KBM-7 (cell line): ENCODE measurements around the gene FHOD1.

Source experiments
- DNase-seq: peaks from one replicate; pipeline ENCODE4 v3.0.0-alpha.2; 2015
- in situ Hi-C: fragments of 300-500 bp; cut with MboI; formaldehyde crosslinking; loops from 2 replicates; pipeline ENCODE4 v1.14.3; 2020; ENCODE audit warnings: low sequenced_read_pairs, low pct_unique_long_range_greater_than_20kb, mixed read lengths

Gene FHOD1

GRCh38 chr16:67247192-67248072 is at the start of gene FHOD1:
Gene FHOD1 (minus strand): TSS chr16:67247481. CDS start chr16:67247410, 71 bp downstream.
- in situ Hi-C loops = no loop called here
- DNase-seq = peak; percentile 92

- DNase-seq = no peak
- in situ Hi-C loops = no loop called here
Measured at GRCh38 chr16:67296420-67296819, 49.1 kb upstream of the FHOD1 start.

DNA sequence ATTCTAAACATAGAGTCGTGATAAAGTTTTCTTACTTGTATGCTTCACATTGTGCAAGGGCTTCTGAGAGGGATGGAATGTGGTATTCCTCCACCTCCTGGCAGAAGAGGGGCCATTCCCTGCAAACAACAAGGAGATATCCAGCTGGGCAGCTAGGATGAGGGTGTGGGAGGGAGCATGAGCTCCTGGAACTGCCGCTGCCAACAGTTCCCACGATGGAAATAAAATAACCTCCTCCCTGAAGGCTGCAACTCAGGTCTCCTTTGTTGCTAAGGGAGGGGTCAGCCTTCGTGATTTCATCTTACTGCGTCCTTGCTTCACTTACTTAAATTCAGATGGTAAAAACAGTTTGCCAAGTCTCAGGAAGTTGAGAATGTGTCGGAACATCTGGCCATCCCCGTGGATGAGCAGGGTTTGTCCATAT is 47.7 kb upstream of the FHOD1 start:
- in situ Hi-C loops = no loop called here
- no peak for DNase-seq

GRCh38 chr16:67294171-67294757 is 47.0 kb upstream of the FHOD1 start:
- no peak for DNase-seq
- in situ Hi-C loops = no loop called here

DNA sequence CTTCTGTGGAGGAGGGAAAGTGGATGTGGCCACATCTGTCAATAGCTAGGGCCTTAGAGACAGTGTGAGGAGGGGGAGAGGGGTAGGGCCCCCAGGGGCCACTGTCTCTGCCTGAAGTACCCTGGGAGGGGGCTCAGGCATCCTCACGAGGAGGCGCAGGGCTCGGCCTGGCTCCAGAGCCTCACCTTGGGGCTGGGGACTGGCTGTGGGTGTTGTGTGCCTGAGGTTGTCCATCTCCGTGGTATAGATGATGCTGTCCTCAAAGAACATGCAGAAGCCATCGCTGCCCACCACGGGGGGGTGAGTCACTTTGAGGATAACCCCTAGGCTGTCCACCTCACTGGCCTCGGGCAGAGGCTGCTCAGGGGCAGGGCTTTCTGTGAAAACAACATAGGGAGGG is 44.2 kb upstream of the FHOD1 start:
- DNase-seq = no peak
- in situ Hi-C loops = no loop called here

DNA sequence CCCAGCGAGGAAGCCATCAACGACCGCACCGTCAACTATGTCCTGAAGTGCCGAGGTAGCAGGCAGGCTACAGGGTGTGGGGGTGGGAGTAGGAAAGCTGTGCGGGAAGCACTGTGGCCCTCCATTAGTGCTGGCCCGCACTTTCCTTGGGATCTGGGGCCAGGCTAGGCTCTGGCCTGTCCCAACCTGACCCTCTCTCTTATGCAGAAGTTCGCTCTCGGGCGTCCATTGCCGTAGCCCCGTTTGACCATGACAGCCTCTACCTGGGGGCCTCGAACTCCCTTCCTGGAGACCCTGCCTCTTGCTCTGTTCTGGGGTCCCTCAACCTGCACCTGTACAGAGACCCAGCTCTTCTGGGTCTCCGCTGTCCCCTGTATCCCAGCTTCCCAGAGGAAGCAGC is 40.7 kb upstream of the FHOD1 start:
- in situ Hi-C loops = no loop called here
- no peak for DNase-seq

GRCh38 chr16:67286441-67287235 is 39.4 kb upstream of the FHOD1 start:
- DNase-seq = no peak
- in situ Hi-C loops = no loop called here

GRCh38 chr16:67284699-67285646 is 37.7 kb upstream of the FHOD1 start:
- in situ Hi-C loops = no loop called here
- DNase-seq = no peak

DNA sequence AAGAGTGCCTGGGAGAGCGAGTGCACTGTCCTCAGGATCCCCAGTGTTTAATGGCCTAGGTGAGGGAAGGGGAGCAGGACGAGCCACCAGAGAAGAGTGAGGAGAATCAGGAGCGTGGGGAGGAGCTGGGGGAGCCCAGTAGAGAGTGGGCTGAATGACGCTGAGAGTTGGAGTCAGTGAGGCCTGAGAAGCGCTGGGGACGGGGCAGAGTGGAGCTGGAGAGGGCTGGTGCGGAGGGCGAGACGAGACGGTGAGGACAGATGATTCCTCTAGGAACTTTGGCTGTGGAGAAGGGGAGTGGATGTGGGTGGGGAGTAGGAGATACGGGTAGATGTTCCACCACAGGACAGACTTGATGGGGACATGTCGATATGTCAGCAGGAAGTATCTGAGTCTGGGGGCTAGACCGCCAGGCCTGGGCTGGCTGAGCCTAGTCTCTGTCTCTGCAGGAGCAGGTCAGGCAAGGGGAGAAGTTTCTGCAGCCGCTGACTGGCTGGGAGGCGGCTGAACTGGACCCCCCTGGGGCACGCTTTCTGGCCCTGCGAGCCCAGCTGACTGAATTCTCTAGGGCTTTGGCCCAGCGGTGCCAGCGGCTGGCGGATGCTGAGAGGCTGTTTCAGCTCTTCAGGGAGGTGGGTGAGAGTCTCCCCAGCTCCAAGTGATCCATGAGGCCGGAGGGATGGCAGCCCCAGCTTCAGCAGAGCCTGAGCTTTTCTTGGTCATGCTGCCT is 36.7 kb upstream of the FHOD1 start:
- no peak for DNase-seq
- in situ Hi-C loops = no loop called here

GRCh38 chr16:67283039-67283825 is 36.0 kb upstream of the FHOD1 start:
- DNase-seq = no peak
- in situ Hi-C loops = no loop called here

- in situ Hi-C loops = no loop called here
- no peak for DNase-seq
Measured at GRCh38 chr16:67282447-67282805, 35.1 kb upstream of the FHOD1 start.

DNA sequence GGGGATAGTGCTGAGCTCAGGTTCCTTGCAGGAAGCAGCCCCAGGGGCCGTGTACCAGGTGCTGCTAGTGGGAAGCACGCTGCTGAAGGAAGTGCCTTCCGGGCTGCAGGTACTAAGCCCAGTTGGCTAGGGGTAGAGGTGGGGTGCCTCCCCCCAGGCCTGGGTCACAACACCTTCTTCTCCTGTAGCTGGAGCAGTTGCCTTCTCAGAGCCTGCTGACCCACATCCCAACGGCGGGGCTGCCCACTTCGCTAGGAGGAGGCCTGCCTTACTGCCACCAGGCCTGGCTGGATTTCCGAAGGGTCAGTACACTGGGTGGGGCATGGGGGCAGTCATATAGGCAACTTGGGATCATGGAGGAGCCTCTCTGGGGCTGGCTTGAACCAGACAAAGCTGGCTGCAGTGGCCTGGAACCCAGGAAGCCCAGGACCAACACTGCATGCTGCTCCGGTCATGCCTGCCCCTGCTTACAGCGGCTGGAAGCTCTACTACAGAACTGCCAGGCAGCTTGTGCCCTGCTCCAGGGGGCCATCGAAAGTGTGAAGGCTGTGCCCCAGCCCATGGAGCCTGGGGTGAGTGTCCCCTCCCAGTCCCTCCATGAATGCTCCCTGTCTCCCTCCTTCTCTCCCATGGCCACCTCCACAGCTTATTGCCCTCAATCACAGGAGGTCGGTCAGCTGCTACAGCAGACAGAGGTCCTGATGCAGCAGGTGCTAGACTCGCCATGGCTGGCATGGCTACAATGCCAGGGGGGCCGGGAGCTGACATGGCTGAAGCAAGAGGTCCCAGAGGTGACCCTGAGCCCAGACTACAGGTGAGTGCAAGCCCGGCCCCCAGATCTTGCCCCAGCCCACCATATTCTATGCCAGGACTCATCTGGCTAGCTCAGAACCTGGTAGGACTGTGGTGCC is 34.5 kb upstream of the FHOD1 start:
- no peak for DNase-seq
- in situ Hi-C loops = no loop called here

DNA sequence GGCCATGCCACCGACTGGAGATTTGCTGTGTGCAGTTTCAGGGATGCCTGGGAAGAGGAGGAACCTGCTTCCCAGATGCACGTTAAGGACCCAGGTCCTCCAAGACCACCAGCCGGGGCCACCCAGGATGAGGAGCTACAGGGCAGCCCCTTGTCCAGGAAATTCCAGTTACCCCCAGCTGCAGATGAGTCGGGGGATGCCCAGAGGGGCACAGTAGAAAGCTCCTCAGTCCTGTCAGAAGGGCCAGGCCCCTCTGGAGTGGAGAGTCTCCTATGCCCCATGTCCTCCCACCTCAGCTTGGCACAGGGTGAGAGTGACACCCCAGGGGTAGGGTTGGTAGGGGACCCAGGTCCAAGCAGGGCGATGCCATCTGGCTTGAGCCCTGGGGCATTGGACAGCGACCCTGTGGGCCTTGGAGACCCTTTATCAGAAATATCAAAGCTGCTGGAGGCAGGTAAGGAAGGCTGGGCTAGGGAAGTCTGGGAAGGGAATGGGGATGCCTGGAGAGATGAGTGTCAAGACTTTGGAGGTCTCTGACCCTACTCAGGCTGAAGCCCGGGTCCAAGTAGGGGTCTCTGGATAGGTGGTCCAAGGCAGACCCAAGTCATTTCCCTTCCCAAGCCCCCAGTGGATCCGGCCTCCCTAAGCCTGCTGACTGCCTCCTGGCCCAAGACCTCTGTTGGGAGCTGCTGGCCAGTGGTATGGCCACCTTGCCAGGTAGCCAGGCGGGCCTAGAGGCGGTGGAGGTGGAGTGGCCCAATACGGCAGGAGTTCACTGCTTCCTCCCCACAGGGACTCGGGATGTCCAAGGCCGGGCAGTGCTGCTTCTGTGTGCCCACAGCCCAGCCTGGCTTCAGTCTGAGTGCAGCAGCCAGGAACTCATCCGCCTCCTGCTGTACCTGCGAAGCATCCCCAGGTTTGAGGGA is 33.1 kb upstream of the FHOD1 start:
- in situ Hi-C loops = no loop called here
- DNase-seq = no peak

DNA sequence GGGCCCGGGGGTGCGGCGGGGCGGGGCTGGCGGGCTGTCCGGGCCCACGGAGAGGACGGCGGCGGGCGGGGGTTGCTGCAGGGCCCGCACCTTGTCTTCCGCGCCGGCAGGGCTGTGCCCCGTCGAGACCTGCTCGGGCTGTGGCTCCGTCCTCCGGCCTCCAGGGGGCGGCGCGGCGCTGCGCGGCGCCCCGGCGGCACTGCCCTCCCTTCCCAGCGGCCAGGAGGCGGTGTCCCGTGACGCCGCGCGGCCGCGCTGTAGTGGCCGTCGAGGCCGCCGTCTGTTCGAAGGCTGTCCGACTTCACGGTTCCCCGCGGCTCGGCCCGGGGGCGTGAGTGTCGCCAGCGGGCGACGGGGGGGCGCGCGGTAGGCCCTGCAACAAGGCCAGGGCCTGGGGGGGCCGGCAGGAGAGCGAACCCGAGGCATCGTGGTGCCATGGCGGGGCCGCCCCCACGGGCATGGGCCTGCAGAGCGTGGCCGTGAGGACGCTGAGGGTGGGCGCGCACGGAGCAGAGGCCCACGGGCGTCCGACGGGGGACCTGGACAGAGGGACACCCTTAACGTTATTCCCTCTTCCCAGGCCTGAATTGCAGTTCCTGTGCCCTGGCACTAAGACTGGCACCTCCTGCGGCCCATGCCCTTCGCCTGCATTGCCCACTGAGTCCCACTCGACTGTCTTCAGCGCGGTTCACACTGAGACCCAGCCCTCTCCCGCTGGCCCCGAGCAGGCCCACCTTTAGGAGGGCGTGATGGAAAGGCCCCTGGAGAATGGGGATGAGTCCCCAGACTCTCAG is 32.2 kb upstream of the FHOD1 start, which contains the start of gene PLEKHG4:
Gene PLEKHG4 (plus strand): TSS at position 237 of the 794 bp plus-strand sequence. CDS start 513 bp downstream, at position 750.
- in situ Hi-C loops = no loop called here
- DNase-seq = peak; percentile 83

DNA sequence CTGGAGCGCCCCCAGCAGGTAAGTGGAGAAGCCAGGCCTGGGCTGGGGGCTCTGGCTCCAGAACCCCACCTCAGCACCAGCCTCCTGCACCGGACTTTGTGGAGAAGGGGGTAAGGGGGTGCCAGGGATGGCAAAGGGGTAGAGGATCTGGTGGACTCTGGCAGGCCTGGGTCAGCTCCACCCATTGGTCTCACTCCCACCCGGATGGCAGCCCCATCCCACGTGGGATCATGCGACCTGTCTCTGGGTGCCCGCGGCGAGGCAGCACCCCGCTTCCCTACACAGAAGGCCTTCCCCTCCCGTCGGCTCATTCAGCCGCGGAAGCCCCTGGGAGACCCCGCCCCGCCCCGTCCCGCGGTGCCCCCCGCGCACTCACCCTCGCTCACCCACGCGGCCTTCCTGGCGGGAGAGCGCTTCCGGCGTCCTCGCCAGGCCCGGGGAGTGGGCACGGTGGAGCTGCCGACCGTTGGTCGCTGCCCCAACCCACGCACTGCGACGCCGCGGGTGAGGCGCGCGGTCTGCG is 31.6 kb upstream of the FHOD1 start:
- DNase-seq = peak; percentile 59
- in situ Hi-C loops = no loop called here
